Aorta (tissue), 5 donors: Measurements from ENCODE around the gene SULF2. TPM values are rescaled to one million over a fixed set of nuclear protein-coding genes. Genes with fewer than 3 reads are reported as not detected.

Experiments used
- ATAC-seq: fragments of 200-7000 bp; cut with Tn5 transposase; one replicate; pipeline ENCODE4 v1.9.1; 2022; ENCODE audit warnings: moderate library complexity; ENCODE audit not compliant: low FRiP score
- DNase-seq, 2 donors: peaks; one replicate each; pipeline ENCODE4 v3.0.0-alpha.2; 2020
- H3K27ac ChIP-seq, 2 donors: one replicate each; pipeline ENCODE4 v1.5.1; 2013; ENCODE audit warnings: low read length in 2 of 2, mild to moderate bottlenecking in 2 of 2, moderate library complexity in 2 of 2, control low read depth in 1 of 2, inconsistent platforms in 1 of 2, low read depth in 1 of 2
- H3K27me3 ChIP-seq, 2 donors: one replicate each; pipeline ENCODE4 v1.6.1; 2013; ENCODE audit warnings: control low read depth in 1 of 2, low read length in 1 of 2, mild to moderate bottlenecking in 1 of 2, moderate library complexity in 1 of 2; ENCODE audit not compliant: insufficient read depth in 2 of 2, control insufficient read depth in 1 of 2
- H3K36me3 ChIP-seq, 2 donors: one replicate each; pipeline ENCODE4 v1.6.1; 2013; ENCODE audit warnings: control low read depth in 1 of 2, low read length in 1 of 2, mild to moderate bottlenecking in 1 of 2; ENCODE audit not compliant: insufficient read depth in 2 of 2, control insufficient read depth in 1 of 2
- H3K4me1 ChIP-seq, 2 donors: one replicate each; pipeline ENCODE4 v1.6.1; 2013; ENCODE audit warnings: low read length in 2 of 2, control low read depth in 1 of 2, mild to moderate bottlenecking in 1 of 2, moderate library complexity in 1 of 2; ENCODE audit not compliant: insufficient read depth in 2 of 2, control insufficient read depth in 1 of 2
- H3K4me3 ChIP-seq, 2 donors: one replicate each; pipeline ENCODE4 v1.5.1; 2013; ENCODE audit warnings: low read length in 2 of 2, control low read depth in 1 of 2, mild to moderate bottlenecking in 1 of 2
- H3K9me3 ChIP-seq: one replicate; pipeline ENCODE4 v1.6.1; 2013; ENCODE audit warnings: mild to moderate bottlenecking, low read length; ENCODE audit not compliant: control insufficient read depth
- WGBS, 2 donors: extraction: QIAGEN DNeasy Blood & Tissue Kit; methylation state at CpG; one replicate each; pipeline ENCODE4 v1.1.7; 2013; 5-methylcytosine and 5-hydroxymethylcytosine counted together
- intact Hi-C, 2 donors: fragments of 100-400 bp; cut with DNase I; formaldehyde crosslinking; loops; one replicate each; pipeline versions ENCODE4 v1.14.2 to v1.15.0; 2022
- polyA plus RNA-seq, 2 donors: library from polyadenylated mRNA; stranded (reverse); fragments of 200-250 nt; gene quantifications; one replicate each; pipeline ENCODE4 v1.2.3, GENCODE V29; 2013
- total RNA-seq, 2 donors: library from RNA; stranded (reverse); fragmentation: NEBNext Ultra II Directional; extraction: Animal tissue kit (Norgen Biotek cat#: 25700); gene quantifications; one replicate each; pipeline ENCODE4 v1.2.1, GENCODE V29; 2021
- donor health status: healthy with polysubstance abuse.
- donor health status: Bipolar disorder and iron deficiency.
- donor health status: DM: no; HTN: no; CAD: no.
- donor health status: DM: no; HTN: no; CAD: no.
- donor health status: DM: yes; HTN: yes; CAD: no.

The SULF2 gene
- total and polyA plus RNA-seq, 4 donors: 17.7 to 145 (median 64.7) TPM

GRCh38 chr20:47679462-47679861 lies 105.8 kb downstream of the SULF2 start:
- Histone ChIP-seq H3K27ac (no peak overlapping the region), H3K4me1 (no peaks in the 10 kb centered on the region), H3K36me3 (peaks cover 0 to under 1% of the 10 kb centered on the region in 2 donors), H3K9me3 (no peaks in the 10 kb centered on the region), H3K4me3 (no peak overlapping the region), H3K27me3 (no peaks in the 10 kb centered on the region)
- 97% methylated on average over 4 of the region's 4 CpGs for WGBS, 2 donors
- no peak for ATAC-seq
- intact Hi-C loops: loop anchor here (2.0 to 5.0 kb wide), 2 partner anchors 618 to 941 kb away; no protein-coding TSS in a partner anchor
- no peak for DNase-seq

- Histone ChIP-seq H3K4me1 (no peaks in the 10 kb centered on the region), H3K4me3 (no peak overlapping the region), H3K36me3 (no peaks in the 10 kb centered on the region), H3K27me3 (no peaks in the 10 kb centered on the region), H3K27ac (no peak overlapping the region), H3K9me3 (no peaks in the 10 kb centered on the region)
- ATAC-seq (no peak), DNase-seq (no peak)
- intact Hi-C loops: loop anchor here (1.0 to 5.0 kb wide), 3 partner anchors 619 to 943 kb away; no protein-coding TSS in a partner anchor
- WGBS, 2 donors: 92 to 93% methylated on average over 17 of the region's 17 CpGs
Observed at GRCh38 chr20:47678536-47678935, 106.7 kb downstream of the SULF2 start.

- Histone ChIP-seq H3K4me1 (no peaks in the 10 kb centered on the region), H3K9me3 (no peaks in the 10 kb centered on the region), H3K27me3 (no peaks in the 10 kb centered on the region), H3K4me3 (no peak overlapping the region), H3K27ac (no peak overlapping the region), H3K36me3 (no peaks in the 10 kb centered on the region)
- WGBS, 2 donors: 48 to 50% methylated on average over 15 of the region's 15 CpGs
- intact Hi-C loops: loop anchor here (1.0 to 5.0 kb wide), 3 partner anchors 619 to 943 kb away; no protein-coding TSS in a partner anchor
- DNase-seq (no peak), ATAC-seq (peak; percentile 54)
Observed at GRCh38 chr20:47677635-47678453, 107.4 kb downstream of the SULF2 start.

- intact Hi-C loops: loop anchor here in 1 of 2 donors (5.0 kb wide), 1 partner anchor 620 kb away; no protein-coding TSS in a partner anchor
- no peaks in the 10 kb centered on the region for H3K4me1 ChIP-seq
- no peak overlapping the region for H3K4me3 ChIP-seq
- WGBS, 2 donors: 86 to 89% methylated on average over 18 of the region's 18 CpGs
- H3K27ac ChIP-seq: no peak overlapping the region
- no peaks in the 10 kb centered on the region for H3K27me3 ChIP-seq
- DNase-seq: no peak
- H3K36me3 ChIP-seq: no peaks in the 10 kb centered on the region
- H3K9me3 ChIP-seq: no peaks in the 10 kb centered on the region
- no peak for ATAC-seq
Observed at GRCh38 chr20:47676912-47677634, 108.2 kb downstream of the SULF2 start.

GRCh38 chr20:47676219-47676721 lies 109.0 kb downstream of the SULF2 start:
- Histone ChIP-seq H3K4me3 (no peak overlapping the region), H3K36me3 (no peaks in the 10 kb centered on the region), H3K4me1 (no peaks in the 10 kb centered on the region), H3K9me3 (no peaks in the 10 kb centered on the region), H3K27ac (no peak overlapping the region), H3K27me3 (no peaks in the 10 kb centered on the region)
- intact Hi-C loops: loop anchor here in 1 of 2 donors (5.0 kb wide), 1 partner anchor 621 kb away; no protein-coding TSS in a partner anchor
- DNase-seq (no peak), ATAC-seq (no peak)
- WGBS, 2 donors: 85 to 88% methylated on average over 20 of the region's 20 CpGs

GRCh38 chr20:47675190-47676142 lies 109.8 kb downstream of the SULF2 start:
- no peak overlapping the region for H3K27ac ChIP-seq
- WGBS, 2 donors: 88 to 93% methylated on average over 16 of the region's 16 CpGs
- ATAC-seq (no peak), DNase-seq (no peak)
- H3K36me3 ChIP-seq: no peaks in the 10 kb centered on the region
- no peaks in the 10 kb centered on the region for H3K4me1 ChIP-seq
- intact Hi-C loops: loop anchor here in 1 of 2 donors (5.0 kb wide), 1 partner anchor 622 kb away; no protein-coding TSS in a partner anchor
- H3K9me3 ChIP-seq: no peaks in the 10 kb centered on the region
- H3K27me3 ChIP-seq: no peaks in the 10 kb centered on the region
- H3K4me3 ChIP-seq: no peak overlapping the region

GRCh38 chr20:47674686-47675085 lies 110.6 kb downstream of the SULF2 start:
- WGBS, 2 donors: 83 to 87% methylated on average over 14 of the region's 14 CpGs
- no peak for DNase-seq

GRCh38 chr20:47674145-47674544 lies 111.1 kb downstream of the SULF2 start:
- Histone ChIP-seq H3K27ac (no peak overlapping the region), H3K9me3 (no peaks in the 10 kb centered on the region), H3K4me1 (no peaks in the 10 kb centered on the region), H3K36me3 (no peaks in the 10 kb centered on the region), H3K27me3 (no peaks in the 10 kb centered on the region), H3K4me3 (no peak overlapping the region)
- intact Hi-C loops: no loop called here
- ATAC-seq: no peak
- no peak for DNase-seq
- 94% methylated on average over 15 of the region's 15 CpGs for WGBS, 2 donors

More at GRCh38 chr20:47674686-47675085, 110.6 kb downstream of the SULF2 start:
- Histone ChIP-seq H3K9me3 (no peaks in the 10 kb centered on the region), H3K4me1 (no peaks in the 10 kb centered on the region), H3K27me3 (no peaks in the 10 kb centered on the region), H3K27ac (no peak overlapping the region), H3K4me3 (no peak overlapping the region), H3K36me3 (no peaks in the 10 kb centered on the region)
- ATAC-seq: no peak
- intact Hi-C loops: loop anchor here in 1 of 2 donors (5.0 kb wide), 1 partner anchor 623 kb away; no protein-coding TSS in a partner anchor
